HEK293 (cell line): ENCODE measurements around the gene CAMK2G.

Source experiments
- BCL11A ChIP-seq: fragments of 450-650 bp; formaldehyde crosslinking; IDR thresholded peaks from 2 replicates; pipeline ENCODE4 v1.5.1; 2016; ENCODE audit warnings: low read depth, missing biosample characterization, missing genetic modification characterization
- BCL11B ChIP-seq: fragments of 450-650 bp; formaldehyde crosslinking; IDR thresholded peaks from 2 replicates; pipeline ENCODE4 v1.5.1; 2016; ENCODE audit warnings: low read depth, missing biosample characterization, missing genetic modification characterization
- GLI4 ChIP-seq: fragments of 450-650 bp; formaldehyde crosslinking; IDR thresholded peaks from 2 replicates; pipeline ENCODE4 v1.5.1; 2016; ENCODE audit warnings: missing biosample characterization, missing genetic modification characterization
- KLF16 ChIP-seq: fragments of 450-650 bp; formaldehyde crosslinking; IDR thresholded peaks from 2 replicates; pipeline ENCODE4 v1.5.1; 2017; ENCODE audit warnings: missing biosample characterization, missing genetic modification characterization
- KLF8 ChIP-seq: fragments of 450-650 bp; formaldehyde crosslinking; IDR thresholded peaks from 2 replicates; pipeline ENCODE4 v1.5.1; 2016; ENCODE audit warnings: missing biosample characterization, missing genetic modification characterization
- KLF9 ChIP-seq: fragments of 450-650 bp; formaldehyde crosslinking; IDR thresholded peaks from 2 replicates; pipeline ENCODE4 v1.5.1; 2016; ENCODE audit warnings: missing biosample characterization, missing genetic modification characterization, low read depth
- REPIN1 ChIP-seq: fragments of 450-650 bp; formaldehyde crosslinking; IDR thresholded peaks from 2 replicates; pipeline ENCODE4 v1.5.1; 2017; ENCODE audit warnings: missing biosample characterization, missing genetic modification characterization, low read depth
- SALL2 ChIP-seq: fragments of 450-650 bp; formaldehyde crosslinking; IDR thresholded peaks from 2 replicates; pipeline ENCODE4 v1.5.0; 2017; ENCODE audit warnings: missing biosample characterization, mild to moderate bottlenecking, missing genetic modification characterization, borderline replicate concordance
- SCRT1 ChIP-seq: fragments of 450-650 bp; formaldehyde crosslinking; IDR thresholded peaks from 2 replicates; pipeline ENCODE4 v1.5.1; 2016; ENCODE audit warnings: missing biosample characterization, missing genetic modification characterization, borderline replicate concordance
- SP2 ChIP-seq: fragments of 450-650 bp; formaldehyde crosslinking; IDR thresholded peaks from 2 replicates; pipeline ENCODE4 v1.5.1; 2016; ENCODE audit warnings: missing biosample characterization, missing genetic modification characterization
- SP7 ChIP-seq: fragments of 450-650 bp; formaldehyde crosslinking; IDR thresholded peaks from 2 replicates; pipeline ENCODE4 v1.5.1; 2016; ENCODE audit warnings: missing biosample characterization, missing genetic modification characterization
- TRIM28 ChIP-seq: IDR thresholded peaks from 2 replicates; pipeline ENCODE4 v1.6.1; 2011; ENCODE audit warnings: low read length, control low read depth, borderline replicate concordance
- YY1 ChIP-seq: fragments of 450-650 bp; formaldehyde crosslinking; IDR thresholded peaks from 2 replicates; pipeline ENCODE4 v1.5.1; 2018; ENCODE audit warnings: missing biosample characterization, missing genetic modification characterization
- YY2 ChIP-seq: fragments of 450-650 bp; formaldehyde crosslinking; IDR thresholded peaks from 2 replicates; pipeline ENCODE4 v1.5.1; 2016; ENCODE audit warnings: missing biosample characterization, missing genetic modification characterization
- ZBTB17 ChIP-seq: fragments of 450-650 bp; formaldehyde crosslinking; IDR thresholded peaks from 2 replicates; pipeline ENCODE4 v1.5.1; 2016; ENCODE audit warnings: missing biosample characterization, missing genetic modification characterization
- ZBTB7A ChIP-seq: fragments of 450-650 bp; formaldehyde crosslinking; IDR thresholded peaks from 2 replicates; pipeline ENCODE4 v1.5.1; 2016; ENCODE audit warnings: low read depth, missing biosample characterization, missing genetic modification characterization
- ZEB2 ChIP-seq: fragments of 450-650 bp; formaldehyde crosslinking; IDR thresholded peaks from 2 replicates; pipeline ENCODE4 v1.5.1; 2016; ENCODE audit warnings: missing biosample characterization, missing genetic modification characterization
- ZFHX2 ChIP-seq: fragments of 450-650 bp; formaldehyde crosslinking; conservative IDR thresholded peaks from 2 replicates; pipeline ENCODE4 v1.5.1; 2016; ENCODE audit warnings: missing biosample characterization, missing genetic modification characterization
- ZNF112 ChIP-seq: fragments of 450-650 bp; formaldehyde crosslinking; IDR thresholded peaks from 2 replicates; pipeline ENCODE4 v1.5.0; 2017; ENCODE audit warnings: missing biosample characterization, missing genetic modification characterization
- ZNF114 ChIP-seq: fragments of 450-650 bp; formaldehyde crosslinking; IDR thresholded peaks from 2 replicates; pipeline ENCODE4 v1.5.0; 2017; ENCODE audit warnings: missing biosample characterization, missing genetic modification characterization
- ZNF121 ChIP-seq: fragments of 450-650 bp; formaldehyde crosslinking; IDR thresholded peaks from 2 replicates; pipeline ENCODE4 v1.5.1; 2016; ENCODE audit warnings: missing biosample characterization, missing genetic modification characterization
- ZNF2 ChIP-seq: fragments of 450-650 bp; formaldehyde crosslinking; IDR thresholded peaks from 2 replicates; pipeline ENCODE4 v1.5.1; 2016; ENCODE audit warnings: missing biosample characterization, missing genetic modification characterization
- ZNF488 ChIP-seq: fragments of 450-650 bp; formaldehyde crosslinking; IDR thresholded peaks from 2 replicates; pipeline ENCODE4 v1.5.1; 2016; ENCODE audit warnings: missing biosample characterization, missing genetic modification characterization
- ZNF501 ChIP-seq: fragments of 450-650 bp; formaldehyde crosslinking; IDR thresholded peaks from 2 replicates; pipeline ENCODE4 v1.5.1; 2016; ENCODE audit warnings: missing biosample characterization, missing genetic modification characterization
- ZNF514 ChIP-seq: fragments of 450-650 bp; formaldehyde crosslinking; IDR thresholded peaks from 2 replicates; pipeline ENCODE4 v1.5.1; 2016; ENCODE audit warnings: missing biosample characterization, missing genetic modification characterization
- ZNF529 ChIP-seq: fragments of 450-650 bp; formaldehyde crosslinking; IDR thresholded peaks from 2 replicates; pipeline ENCODE4 v1.5.1; 2017; ENCODE audit warnings: missing genetic modification characterization, missing biosample characterization; ENCODE audit not compliant: insufficient replicate concordance
- ZNF596 ChIP-seq: fragments of 450-650 bp; IDR thresholded peaks from 2 replicates; pipeline ENCODE4 v1.5.0; 2018; ENCODE audit warnings: missing biosample characterization, mild to moderate bottlenecking, missing genetic modification characterization, moderate library complexity
- ZNF610 ChIP-seq: fragments of 450-650 bp; formaldehyde crosslinking; IDR thresholded peaks from 2 replicates; pipeline ENCODE4 v1.5.1; 2016; ENCODE audit warnings: missing biosample characterization, missing genetic modification characterization, borderline replicate concordance
- ZNF768 ChIP-seq: fragments of 450-650 bp; formaldehyde crosslinking; IDR thresholded peaks from 2 replicates; pipeline ENCODE4 v1.5.1; 2018; ENCODE audit warnings: missing biosample characterization, mild to moderate bottlenecking, missing genetic modification characterization
- ZSCAN30 ChIP-seq: fragments of 450-650 bp; IDR thresholded peaks from 2 replicates; pipeline ENCODE4 v1.5.1; 2018; ENCODE audit warnings: missing biosample characterization, mild to moderate bottlenecking, missing genetic modification characterization, moderate library complexity
- ZXDB ChIP-seq: fragments of 450-650 bp; formaldehyde crosslinking; IDR thresholded peaks from 2 replicates; pipeline ENCODE4 v1.5.1; 2016; ENCODE audit warnings: missing biosample characterization, missing genetic modification characterization
- TF ChIP-seq, protein P1 (sequence below): fragments of 450-650 bp; formaldehyde crosslinking; IDR thresholded peaks from 2 replicates; pipeline ENCODE4 v1.5.1; 2016; ENCODE audit warnings: missing biosample characterization, missing genetic modification characterization
- TF ChIP-seq, protein P2 (sequence below): fragments of 450-650 bp; formaldehyde crosslinking; IDR thresholded peaks from 2 replicates; pipeline ENCODE4 v1.5.1; 2016; ENCODE audit warnings: missing biosample characterization, missing genetic modification characterization

CAMK2G gene

GRCh38 chr10:73781879-73782748 is 92.2 kb downstream of the CAMK2G start, which contains the start of gene CHCHD1 (continued):
- TF ChIP-seq ZNF488 (no peak), ZNF501 (tag by site-specific recombination) (peak; percentile 48; the same call in 1 of the 2 replicates), ZEB2 (peak; percentile 81), KLF9 (tag by site-specific recombination) (peak; percentile 26; the same call in 1 of the 2 replicates), ZNF596 (tag by site-specific recombination) (no peak), ZSCAN30 (tag by site-specific recombination) (no peak), ZXDB (tag by site-specific recombination) (peak; percentile 88), ZNF112 (tag by site-specific recombination) (no peak), ZBTB17 (tag by site-specific recombination) (peak; percentile 96), TRIM28 (no peak), ZNF2 (tag by site-specific recombination) (peak; percentile 27; the same call in 1 of the 2 replicates), ZNF768 (no peak), ZNF121 (tag by site-specific recombination) (no peak), YY2 (tag by site-specific recombination) (peak; percentile 97), GLI4 (no peak), SALL2 (tag by site-specific recombination) (no peak), SP7 (tag by site-specific recombination) (peak; percentile 63), ZNF610 (tag by site-specific recombination) (peak; percentile 17; the same call in 1 of the 2 replicates), BCL11A (tag by site-specific recombination) (peak; percentile 50; the same call in 1 of the 2 replicates), KLF8 (tag by site-specific recombination) (peak; percentile 78), SCRT1 (tag by site-specific recombination) (no peak), ZNF529 (no peak), REPIN1 (no peak), ZNF114 (tag by site-specific recombination) (no peak), BCL11B (tag by site-specific recombination) (peak; percentile 66; the same call in 1 of the 2 replicates), KLF16 (peak; percentile 76), ZNF514 (tag by site-specific recombination) (no peak), ZFHX2 (tag by site-specific recombination) (peak; percentile 64), SP2 (peak; percentile 96), ZBTB7A (0 out of 2 replicates have a peak, but pooled peaks have one; percentile 43), YY1 (tag by site-specific recombination) (peak; percentile 91)
- TF ChIP-seq, protein P1, sequence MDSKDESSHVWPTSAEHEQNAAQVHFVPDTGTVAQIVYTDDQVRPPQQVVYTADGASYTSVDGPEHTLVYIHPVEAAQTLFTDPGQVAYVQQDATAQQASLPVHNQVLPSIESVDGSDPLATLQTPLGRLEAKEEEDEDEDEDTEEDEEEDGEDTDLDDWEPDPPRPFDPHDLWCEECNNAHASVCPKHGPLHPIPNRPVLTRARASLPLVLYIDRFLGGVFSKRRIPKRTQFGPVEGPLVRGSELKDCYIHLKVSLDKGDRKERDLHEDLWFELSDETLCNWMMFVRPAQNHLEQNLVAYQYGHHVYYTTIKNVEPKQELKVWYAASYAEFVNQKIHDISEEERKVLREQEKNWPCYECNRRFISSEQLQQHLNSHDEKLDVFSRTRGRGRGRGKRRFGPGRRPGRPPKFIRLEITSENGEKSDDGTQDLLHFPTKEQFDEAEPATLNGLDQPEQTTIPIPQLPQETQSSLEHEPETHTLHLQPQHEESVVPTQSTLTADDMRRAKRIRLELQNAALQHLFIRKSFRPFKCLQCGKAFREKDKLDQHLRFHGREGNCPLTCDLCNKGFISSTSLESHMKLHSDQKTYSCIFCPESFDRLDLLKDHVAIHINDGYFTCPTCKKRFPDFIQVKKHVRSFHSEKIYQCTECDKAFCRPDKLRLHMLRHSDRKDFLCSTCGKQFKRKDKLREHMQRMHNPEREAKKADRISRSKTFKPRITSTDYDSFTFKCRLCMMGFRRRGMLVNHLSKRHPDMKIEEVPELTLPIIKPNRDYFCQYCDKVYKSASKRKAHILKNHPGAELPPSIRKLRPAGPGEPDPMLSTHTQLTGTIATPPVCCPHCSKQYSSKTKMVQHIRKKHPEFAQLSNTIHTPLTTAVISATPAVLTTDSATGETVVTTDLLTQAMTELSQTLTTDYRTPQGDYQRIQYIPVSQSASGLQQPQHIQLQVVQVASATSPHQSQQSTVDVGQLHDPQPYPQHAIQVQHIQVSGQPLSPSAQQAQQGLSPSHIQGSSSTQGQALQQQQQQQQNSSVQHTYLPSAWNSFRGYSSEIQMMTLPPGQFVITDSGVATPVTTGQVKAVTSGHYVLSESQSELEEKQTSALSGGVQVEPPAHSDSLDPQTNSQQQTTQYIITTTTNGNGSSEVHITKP (tag by site-specific recombination): peak; percentile 95
- TF ChIP-seq, protein P2, sequence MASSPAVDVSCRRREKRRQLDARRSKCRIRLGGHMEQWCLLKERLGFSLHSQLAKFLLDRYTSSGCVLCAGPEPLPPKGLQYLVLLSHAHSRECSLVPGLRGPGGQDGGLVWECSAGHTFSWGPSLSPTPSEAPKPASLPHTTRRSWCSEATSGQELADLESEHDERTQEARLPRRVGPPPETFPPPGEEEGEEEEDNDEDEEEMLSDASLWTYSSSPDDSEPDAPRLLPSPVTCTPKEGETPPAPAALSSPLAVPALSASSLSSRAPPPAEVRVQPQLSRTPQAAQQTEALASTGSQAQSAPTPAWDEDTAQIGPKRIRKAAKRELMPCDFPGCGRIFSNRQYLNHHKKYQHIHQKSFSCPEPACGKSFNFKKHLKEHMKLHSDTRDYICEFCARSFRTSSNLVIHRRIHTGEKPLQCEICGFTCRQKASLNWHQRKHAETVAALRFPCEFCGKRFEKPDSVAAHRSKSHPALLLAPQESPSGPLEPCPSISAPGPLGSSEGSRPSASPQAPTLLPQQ: peak; percentile 34; the same call in 1 of the 2 replicates
